ENCODE data around the gene RGL2. TPM values are rescaled to one million over a fixed set of nuclear protein-coding genes. Genes with fewer than 3 reads are reported as not detected.
"Not testable (repeated sequence)": the region's sequence is repeated elsewhere in the genome, so short reads cannot be mapped to it uniquely, and the experiment has no call there.

The RGL2 gene
- total RNA-seq, 1 donor from 2014 or later, result 117 TPM

- H3K36me3 ChIP-seq, result peaks cover 74% of the 10 kb centered on the region
- no peaks in the 10 kb centered on the region for H3K27me3 ChIP-seq (ENCODE audit: low read depth)
- DNase-seq (peak; percentile 47), ATAC-seq (peak in 1 of 2 donors; percentile 1)
- H3K4me1 ChIP-seq, result peaks cover 25% of the 10 kb centered on the region
- TF ChIP-seq CTCF (IDR thresholded peaks at IDR 0.05), result no peak
- H3K4me3 ChIP-seq, result peak overlapping the region; percentile 76
- intact Hi-C loops (cut with DNase I), result no loop called here
- H3K9me3 ChIP-seq, result no peaks in the 10 kb centered on the region
- peak overlapping the region; percentile 75 for H3K27ac ChIP-seq
Measured at GRCh38 chr6:33288141-33288920, 10.4 kb downstream of the RGL2 start.

DNA sequence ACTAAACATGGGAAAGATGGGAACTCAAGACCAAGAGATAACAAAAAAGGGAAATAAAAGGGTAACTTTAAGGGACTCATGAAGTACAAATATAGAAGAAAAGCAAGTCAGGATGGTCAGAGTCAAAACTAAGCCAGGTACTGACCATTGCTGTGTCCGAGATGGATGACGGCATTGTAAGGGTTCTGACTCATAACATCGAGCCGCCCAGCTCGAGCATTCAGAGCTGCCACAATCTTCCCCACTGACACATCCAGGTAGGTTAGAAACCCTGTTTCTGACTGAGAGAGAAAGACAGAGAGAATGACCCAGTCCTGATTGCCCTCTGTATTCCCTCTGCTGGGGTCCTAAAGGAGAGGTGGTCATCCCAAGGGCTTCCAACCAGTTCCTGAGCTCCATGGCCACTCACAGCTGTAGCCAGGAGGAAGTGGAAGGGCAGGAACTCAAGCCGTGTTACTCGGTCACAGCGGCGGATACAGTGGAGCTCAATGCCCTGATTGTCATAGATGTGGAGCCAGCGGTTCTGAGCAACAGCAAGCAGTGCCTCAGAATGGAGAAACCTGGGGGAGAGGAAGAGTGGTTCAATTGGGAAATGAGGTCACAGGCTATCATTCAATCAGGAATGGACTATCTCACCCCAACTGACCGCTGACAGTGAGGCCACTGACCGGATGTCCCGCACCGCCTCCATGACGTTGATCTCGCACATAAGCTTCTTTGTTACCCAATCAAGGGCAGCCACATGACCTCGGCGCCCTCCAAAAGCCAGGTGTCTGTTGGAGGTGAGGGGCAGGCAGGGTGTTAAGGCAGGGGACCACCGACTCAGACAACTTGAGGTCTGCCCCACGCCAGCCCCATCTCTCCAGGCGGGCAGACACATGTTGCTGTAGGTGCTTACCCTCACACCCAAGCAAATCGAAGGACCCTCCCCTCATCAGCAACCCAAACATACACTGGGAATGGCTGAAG, 11.5 kb downstream of the RGL2 start:
- no peak overlapping the region for H3K4me3 ChIP-seq
- DNase-seq, result no peak
- TF ChIP-seq CTCF (IDR thresholded peaks at IDR 0.05), result no peak
- H3K9me3 ChIP-seq, result no peaks in the 10 kb centered on the region
- H3K36me3 ChIP-seq, result peaks cover 70% of the 10 kb centered on the region
- H3K27ac ChIP-seq, result no peak overlapping the region
- no peak for ATAC-seq
- peaks cover 25% of the 10 kb centered on the region for H3K4me1 ChIP-seq
- H3K27me3 ChIP-seq (ENCODE audit: low read depth), result no peaks in the 10 kb centered on the region
- intact Hi-C loops (cut with DNase I), result no loop called here

DNA sequence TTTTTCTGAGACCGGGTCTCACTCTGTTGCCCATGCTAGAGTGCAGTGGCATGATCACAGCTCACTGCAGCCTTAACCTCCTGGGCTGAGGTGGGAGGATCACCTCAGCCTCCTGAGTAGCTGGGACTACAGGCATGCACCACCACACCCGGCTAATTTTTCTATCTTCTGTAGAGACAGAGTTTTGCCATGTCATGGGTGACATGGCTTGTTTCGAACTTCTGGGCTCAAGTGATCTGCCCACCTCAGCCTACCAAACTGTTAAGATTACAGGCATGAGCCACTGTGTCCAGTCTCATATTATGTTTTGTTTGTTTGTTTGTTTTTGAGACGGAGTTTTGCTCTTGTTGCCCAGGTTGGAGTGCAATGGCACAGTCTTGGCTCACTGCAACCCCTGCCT, 13.5 kb downstream of the RGL2 start:
- Histone ChIP-seq H3K36me3 (peaks cover 71% of the 10 kb centered on the region), H3K4me1 (peaks cover 16% of the 10 kb centered on the region)
- H3K27ac ChIP-seq; intact Hi-C loops (cut with DNase I); H3K27me3 ChIP-seq (ENCODE audit: low read depth); H3K9me3 ChIP-seq; DNase-seq; ATAC-seq; H3K4me3 ChIP-seq: not testable (repeated sequence)

- Histone ChIP-seq H3K4me1 (peaks cover 34% of the 10 kb centered on the region), H3K27me3 (ENCODE audit: low read depth) (no peaks in the 10 kb centered on the region), H3K9me3 (no peaks in the 10 kb centered on the region), H3K27ac (no peak overlapping the region), H3K36me3 (peaks cover 78% of the 10 kb centered on the region), H3K4me3 (no peak overlapping the region)
- no peak for ATAC-seq
- DNase-seq, result no peak
- intact Hi-C loops (cut with DNase I), result no loop called here
- TF ChIP-seq CTCF (IDR thresholded peaks at IDR 0.05), result no peak
Measured at GRCh38 chr6:33280539-33280938, 18.2 kb downstream of the RGL2 start.

GRCh38 chr6:33279971-33280511, 18.7 kb downstream of the RGL2 start:
- Histone ChIP-seq H3K4me3 (no peak overlapping the region), H3K36me3 (peaks cover 78% of the 10 kb centered on the region), H3K4me1 (peaks cover 39% of the 10 kb centered on the region), H3K9me3 (no peaks in the 10 kb centered on the region), H3K27ac (no peak overlapping the region), H3K27me3 (ENCODE audit: low read depth) (no peaks in the 10 kb centered on the region)
- peak; percentile 17 for TF ChIP-seq CTCF (IDR thresholded peaks at IDR 0.05)
- no peak for DNase-seq
- no peak for ATAC-seq
- intact Hi-C loops (cut with DNase I), result no loop called here
